GM23338 (cell line): ENCODE data around the gene FGF2. TPM values are rescaled to one million over a fixed set of nuclear protein-coding genes. Genes with fewer than 3 reads are reported as not detected.

Experiments used
- ATAC-seq: fragments of 200-7000 bp; cut with Tn5 transposase; 3 replicates; pipeline ENCODE4 v1.9.1; 2020
- DNase-seq: peaks from one replicate; pipeline ENCODE4 v3.0.0-alpha.2; 2015; ENCODE audit warnings: low spot score
- H2AFZ ChIP-seq: fragments of 200-600 bp; sonication (generic); 2 replicates; pipeline ENCODE4 v1.8.0; 2016; ENCODE audit warnings: antibody characterized with exemption, mild to moderate bottlenecking, moderate library complexity
- H3F3A ChIP-seq: fragments of 200-600 bp; sonication (generic); replicated peaks from 2 replicates; pipeline ENCODE4 v1.8.0; 2017; ENCODE audit warnings: antibody characterized with exemption, mixed run types, low read depth
- H3K27ac ChIP-seq: fragments of 200-600 bp; sonication (generic); 2 replicates; pipeline ENCODE4 v1.6.1; 2016; ENCODE audit warnings: low read depth
- H3K27me3 ChIP-seq: fragments of 200-600 bp; sonication (generic); 2 replicates; pipeline ENCODE4 v1.8.0; 2016; ENCODE audit warnings: mild to moderate bottlenecking, mixed run types, moderate library complexity; ENCODE audit not compliant: insufficient read depth
- H3K36me3 ChIP-seq: fragments of 200-600 bp; sonication (generic); 2 replicates; pipeline ENCODE4 v1.8.0; 2016; ENCODE audit warnings: mild to moderate bottlenecking; ENCODE audit not compliant: insufficient read depth
- H3K4me1 ChIP-seq: fragments of 200-600 bp; sonication (generic); 2 replicates; pipeline ENCODE4 v1.8.0; 2016; ENCODE audit warnings: mild to moderate bottlenecking, moderate library complexity; ENCODE audit not compliant: insufficient read depth
- H3K4me2 ChIP-seq: fragments of 200-600 bp; sonication (generic); 2 replicates; pipeline ENCODE4 v1.7.1; 2017; ENCODE audit warnings: mixed run types
- H3K4me3 ChIP-seq: fragments of 200-600 bp; sonication (generic); 2 replicates; pipeline ENCODE4 v1.6.1; 2016; ENCODE audit warnings: mixed run types
- H3K79me2 ChIP-seq: fragments of 200-600 bp; sonication (generic); replicated peaks from 2 replicates; pipeline ENCODE4 v1.8.0; 2017; ENCODE audit warnings: mild to moderate bottlenecking; ENCODE audit not compliant: insufficient read depth
- H3K9me2 ChIP-seq: fragments of 200-600 bp; sonication (generic); 2 replicates; pipeline ENCODE4 v1.8.0; 2017; ENCODE audit not compliant: insufficient read depth
- H4K20me1 ChIP-seq: fragments of 200-600 bp; sonication (generic); replicated peaks from 2 replicates; pipeline ENCODE4 v1.8.0; 2017; ENCODE audit warnings: mild to moderate bottlenecking; ENCODE audit not compliant: insufficient read depth
- H3K27ac Mint-ChIP-seq: 2 replicates; pipeline ENCODE4 v1.8.0; 2020; ENCODE audit warnings: inconsistent platforms, mild to moderate bottlenecking, moderate library complexity, mixed read lengths
- H3K27me3 Mint-ChIP-seq: 3 replicates; pipeline ENCODE4 v1.8.0; 2022; ENCODE audit warnings: low read depth, mild to moderate bottlenecking, moderate library complexity, mixed read lengths, inconsistent platforms; ENCODE audit not compliant: insufficient read depth, poor library complexity
- H3K36me3 Mint-ChIP-seq: 3 replicates; pipeline ENCODE4 v1.8.0; 2021; ENCODE audit warnings: low read depth, mild to moderate bottlenecking, inconsistent platforms, moderate library complexity, mixed read lengths
- H3K4me1 Mint-ChIP-seq: 3 replicates; pipeline ENCODE4 v1.8.0; 2020; ENCODE audit warnings: mild to moderate bottlenecking, inconsistent platforms, mixed read lengths
- H3K4me3 Mint-ChIP-seq: 3 replicates; pipeline ENCODE4 v1.8.0; 2021; ENCODE audit warnings: moderate library complexity, mild to moderate bottlenecking, inconsistent platforms, mixed read lengths
- H3K9me3 Mint-ChIP-seq: 3 replicates; pipeline ENCODE4 v1.8.0; 2020; ENCODE audit warnings: moderate library complexity, mild to moderate bottlenecking, inconsistent platforms, mixed read lengths
- CREB1 ChIP-seq: fragments of 250-450 bp; sonication (Bioruptor Pico); IDR thresholded peaks from 2 replicates; pipeline ENCODE4 v1.5.0; 2020; ENCODE audit warnings: low read depth, mild to moderate bottlenecking, moderate library complexity
- CTCF ChIP-seq, 2 experiments: fragments of 200-600 bp in 1 of 2; sonication (generic) in 1 of 2; conservative IDR thresholded peaks; 2 replicates each; pipeline versions ENCODE4 v1.5.1 to v1.6.1; 2016 to 2017; ENCODE audit warnings: antibody characterized with exemption in 2 of 2, low read depth in 2 of 2, mild to moderate bottlenecking in 2 of 2, moderate library complexity in 1 of 2
- ETS1 ChIP-seq: IDR thresholded peaks from 2 replicates; pipeline ENCODE4 v1.6.1; 2016; ENCODE audit warnings: antibody characterized with exemption
- EZH2 ChIP-seq: fragments of 200-600 bp; sonication (generic); IDR thresholded peaks from one replicate; pipeline ENCODE4 v1.8.0; 2017; ENCODE audit warnings: antibody characterized with exemption, mild to moderate bottlenecking, low read depth; ENCODE audit not compliant: unreplicated experiment
- JUNB ChIP-seq: IDR thresholded peaks from one replicate; pipeline ENCODE4 v1.6.1; 2016; ENCODE audit warnings: antibody characterized with exemption; ENCODE audit not compliant: unreplicated experiment
- NANOG ChIP-seq: IDR thresholded peaks from 2 replicates; pipeline ENCODE4 v1.6.1; 2016; ENCODE audit warnings: antibody characterized with exemption, borderline replicate concordance
- POLR2AphosphoS5 ChIP-seq: IDR thresholded peaks from 2 replicates; pipeline ENCODE4 v1.6.1; 2016; ENCODE audit warnings: antibody characterized with exemption, low read depth
- ZNF114 ChIP-seq: fragments of 250-450 bp; sonication (Bioruptor Pico); IDR thresholded peaks from 2 replicates; pipeline ENCODE4 v1.5.0; 2020; ENCODE audit warnings: mild to moderate bottlenecking, moderate library complexity
- ZNF331 ChIP-seq: fragments of 250-450 bp; sonication (Bioruptor Pico); IDR thresholded peaks from 2 replicates; pipeline ENCODE4 v1.5.0; 2020; ENCODE audit warnings: low read depth, mild to moderate bottlenecking, moderate library complexity
- polyA plus RNA-seq: library from polyadenylated mRNA; unstranded; fragments of >200 nt; fragmentation: Nextera tagmentation; extraction: Ambion mirVana; gene quantifications from 2 replicates; pipeline ENCODE4 v1.2.1, GENCODE V29; 2016
- total RNA-seq: library from RNA; depleted of rRNA; stranded (reverse); fragments of >200 nt; shearing (Covaris generic); gene quantifications from 2 replicates; pipeline ENCODE4 v1.2.3, GENCODE V29; 2014

The FGF2 gene
- total and polyA plus RNA-seq, 2 experiments from 2014 or later, result 28.3 to 84.4 TPM

DNA sequence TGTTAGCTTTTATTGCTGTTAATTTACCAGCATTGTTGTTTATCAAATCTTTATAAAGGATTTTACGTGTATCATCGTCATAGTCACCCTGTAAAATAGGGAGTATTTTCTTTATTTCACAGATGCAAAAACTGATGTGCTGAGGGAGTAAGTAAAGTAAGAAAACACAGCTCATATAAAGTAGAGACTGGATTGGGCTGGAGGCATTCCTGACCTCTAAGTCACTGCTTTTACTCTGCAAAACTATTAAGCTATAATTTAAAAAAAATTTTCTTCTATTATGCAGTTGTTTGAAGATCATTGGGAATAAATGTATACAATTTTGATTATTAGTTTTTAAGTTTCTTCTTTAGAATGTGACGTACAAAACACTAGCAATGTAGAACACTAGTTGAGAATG lies 49.8 kb downstream of the FGF2 start:
- H3K27ac ChIP-seq, result no peak overlapping the region
- no peak overlapping the region for H3K4me3 Mint-ChIP-seq
- peaks cover 31% of the 10 kb centered on the region for H3K9me3 Mint-ChIP-seq
- no peak overlapping the region for H3K4me2 ChIP-seq
- H3K27me3 ChIP-seq, result no peaks in the 10 kb centered on the region
- peaks cover 13% of the 10 kb centered on the region; the same call in 1 of the 2 replicates for H3K4me1 ChIP-seq
- H3K27ac Mint-ChIP-seq, result no peak overlapping the region
- TF ChIP-seq ETS1 (no peak), POLR2AphosphoS5 (no peak), EZH2 (no peak), ZNF114 (CRISPR knock-in tag) (no peak), NANOG (no peak)
- peaks cover 98% of the 10 kb centered on the region for H3K79me2 ChIP-seq
- H3K36me3 Mint-ChIP-seq, result peaks cover 73% of the 10 kb centered on the region
- no peak for ATAC-seq
- peaks cover 3% of the 10 kb centered on the region; the same call in 1 of the 2 replicates for H3K9me2 ChIP-seq
- peaks cover 20% of the 10 kb centered on the region for H3K4me1 Mint-ChIP-seq
- H3K36me3 ChIP-seq, result peaks cover 38% of the 10 kb centered on the region
- peaks cover 41% of the 10 kb centered on the region for H4K20me1 ChIP-seq
- H2AFZ ChIP-seq, result no peak overlapping the region
- no peak overlapping the region for H3K4me3 ChIP-seq
- DNase-seq, result no peak
- peaks cover 22% of the 10 kb centered on the region for H3F3A ChIP-seq
- peaks cover 9% of the 10 kb centered on the region for H3K27me3 Mint-ChIP-seq

DNA sequence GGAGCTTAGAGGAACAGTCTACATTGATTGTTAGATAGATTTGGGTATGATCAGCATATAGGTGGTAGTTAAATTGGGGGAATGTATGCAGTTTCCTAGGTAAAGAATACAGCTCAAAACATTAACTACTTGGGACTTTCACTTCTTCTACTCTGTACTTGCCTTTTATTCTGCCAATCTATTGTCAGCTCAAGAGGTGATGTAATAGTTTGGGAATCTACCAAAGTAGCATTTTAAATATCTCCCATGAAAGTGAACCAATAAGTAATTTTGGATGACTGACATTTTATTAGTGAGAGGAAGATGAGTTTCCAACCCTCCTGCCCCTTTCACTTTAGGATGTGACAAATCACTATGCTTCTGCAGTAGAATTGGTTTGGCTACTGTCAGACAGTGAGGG lies 52.4 kb downstream of the FGF2 start:
- no peak for TF ChIP-seq CREB1 (CRISPR knock-in tag)
- Mint-ChIP-seq H3K4me1 (no peaks in the 10 kb centered on the region; the same call in 2 of the 3 replicates), H3K9me3 (peaks cover 33% of the 10 kb centered on the region), H3K36me3 (peaks cover 73% of the 10 kb centered on the region), H3K27me3 (peaks cover 8% of the 10 kb centered on the region), H3K27ac (no peak overlapping the region), H3K4me3 (no peak overlapping the region)
- no peaks in the 10 kb centered on the region for H3K27me3 ChIP-seq
- H3K36me3 ChIP-seq, result peaks cover 48% of the 10 kb centered on the region
- H2AFZ ChIP-seq, result no peak overlapping the region
- H3K4me1 ChIP-seq, result no peaks in the 10 kb centered on the region
- no peak overlapping the region for H3K4me3 ChIP-seq
- H3K27ac ChIP-seq, result no peak overlapping the region
- H4K20me1 ChIP-seq, result peaks cover 26% of the 10 kb centered on the region
- H3F3A ChIP-seq, result peaks cover 31% of the 10 kb centered on the region
- H3K9me2 ChIP-seq, result no peaks in the 10 kb centered on the region
- ATAC-seq (no peak), DNase-seq (no peak)
- H3K79me2 ChIP-seq, result peaks cover 98% of the 10 kb centered on the region
- H3K4me2 ChIP-seq, result no peak overlapping the region

DNA sequence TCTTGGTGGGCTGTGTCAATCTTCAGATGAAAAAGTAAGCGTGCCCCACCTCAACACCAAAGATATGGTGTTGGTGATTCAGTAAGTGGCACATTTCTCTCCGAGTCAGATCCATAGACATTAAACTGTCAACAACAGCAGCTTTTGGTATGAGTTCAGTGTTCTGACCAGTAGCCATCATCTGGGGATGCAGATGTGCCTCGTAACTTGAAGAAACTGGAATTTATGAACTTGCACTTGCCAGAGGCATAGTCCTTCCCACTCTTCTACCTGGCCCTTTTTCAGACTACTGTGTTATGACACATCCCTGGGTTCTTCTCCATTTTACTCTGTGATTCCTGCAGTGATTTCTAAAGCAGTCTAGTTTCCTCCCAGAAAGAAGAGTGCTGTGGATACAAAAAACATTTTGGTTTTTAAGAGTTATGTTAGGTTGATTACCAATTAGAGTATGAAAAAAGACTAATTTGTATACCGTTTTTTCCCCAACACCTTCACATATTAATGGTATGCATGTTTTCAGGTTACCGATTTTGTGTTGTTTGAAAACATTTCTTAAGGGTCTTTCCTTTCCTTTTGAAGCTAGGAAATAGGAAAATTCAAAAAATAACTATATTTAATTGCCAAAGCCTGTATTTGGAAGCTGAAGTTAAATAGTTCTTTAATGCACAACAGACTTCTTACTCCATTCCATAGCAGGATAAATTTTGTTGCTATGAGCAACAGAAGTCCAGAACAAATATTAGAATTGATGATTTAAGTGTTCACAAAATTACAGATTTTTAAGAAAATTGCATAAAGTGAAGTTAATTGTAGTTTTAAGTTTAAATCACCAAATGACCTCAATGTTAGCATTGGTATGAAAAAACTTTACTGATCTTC lies 56.5 kb downstream of the FGF2 start:
- Histone ChIP-seq H4K20me1 (peaks cover 12% of the 10 kb centered on the region), H3K27ac (no peak overlapping the region; the same call in 1 of the 2 replicates), H3F3A (peaks cover 34% of the 10 kb centered on the region), H3K9me2 (no peaks in the 10 kb centered on the region), H3K27me3 (no peaks in the 10 kb centered on the region), H3K4me1 (no peaks in the 10 kb centered on the region), H3K36me3 (peaks cover 47% of the 10 kb centered on the region), H3K4me3 (no peak overlapping the region), H2AFZ (no peak overlapping the region), H3K4me2 (no peak overlapping the region), H3K79me2 (peaks cover 98% of the 10 kb centered on the region)
- Mint-ChIP-seq H3K27ac (no peak overlapping the region), H3K36me3 (peaks cover 87% of the 10 kb centered on the region), H3K27me3 (peaks cover 9% of the 10 kb centered on the region), H3K9me3 (peaks cover 31% of the 10 kb centered on the region), H3K4me1 (no peaks in the 10 kb centered on the region; the same call in 2 of the 3 replicates), H3K4me3 (no peak overlapping the region)
- no peak for DNase-seq
- no peak for ATAC-seq
- TF ChIP-seq POLR2AphosphoS5 (no peak), ZNF331 (no peak), CTCF (conservative IDR thresholded peaks at IDR 0.05; ENCODE audit: low read depth in 2 of 2) (no peak), ETS1 (no peak), JUNB (no peak)
